ENCODE results near the gene ENPP4. TPM values are rescaled to one million over a fixed set of nuclear protein-coding genes. Genes with fewer than 3 reads are reported as not detected.

Gene ENPP4
- total RNA-seq, 1 experiment from 2014 or later = 5.4 TPM

- peaks cover 7% of the 10 kb centered on the region for H3K27me3 ChIP-seq (ENCODE audit: control insufficient read depth, insufficient read depth, low read length)
- H3K27ac ChIP-seq (ENCODE audit: low read length) = no peak overlapping the region
- H3K9me3 ChIP-seq (ENCODE audit: control insufficient read depth, insufficient read depth, low read depth, low read length) = no peaks in the 10 kb centered on the region
- ATAC-seq (no peak), DNase-seq (ENCODE audit: low read depth, low spot score) (no peak)
- in situ Hi-C loops (cut with HindIII; ENCODE audit: low pct_unique_long_range_greater_than_20kb, low sequenced_read_pairs) (no loop called here), intact Hi-C loops (cut with micrococcal nuclease; ENCODE audit: unreplicated experiment) (no loop called here)
- ChIA-PET POLR2A (no interaction called here), CTCF (no interaction called here)
- H3K4me1 ChIP-seq (ENCODE audit: control insufficient read depth, insufficient read depth, low read length) = no peaks in the 10 kb centered on the region
- no peak overlapping the region for H3K4me3 ChIP-seq (ENCODE audit: low read depth in 2 of 2, low read length in 2 of 2)
- H3K36me3 ChIP-seq (ENCODE audit: control insufficient read depth, insufficient read depth, low read length) = no peaks in the 10 kb centered on the region
- no TSS peak for BruUV-seq (replicated peaks)
- no peak for TF ChIP-seq REST (IDR thresholded peaks at IDR 0.05; ENCODE audit: insufficient read depth in 1 of 2, low read depth in 2 of 2, low read length in 1 of 2)
- no peak for TF ChIP-seq TCF7L2 (IDR thresholded peaks at IDR 0.05; ENCODE audit: low read depth, low read length)
- TF ChIP-seq CTCF (IDR thresholded peaks at IDR 0.05) = no peak
- no peak for TF ChIP-seq SIN3A (IDR thresholded peaks at IDR 0.05; ENCODE audit: borderline replicate concordance, insufficient read depth, low read depth, low read length)
- TF ChIP-seq POLR2AphosphoS5 (IDR thresholded peaks at IDR 0.05; ENCODE audit: low read depth, low read length) = no peak
Measured at GRCh38 chr6:46186583-46186982, 56.8 kb downstream of the ENPP4 start.

GRCh38 chr6:46189726-46190125 is 59.9 kb downstream of the ENPP4 start:
- POLR2A ChIA-PET = no interaction called here
- TF ChIP-seq CTCF (IDR thresholded peaks at IDR 0.05) = no peak
- no TSS peak for BruUV-seq (replicated peaks)
- intact Hi-C loops (cut with micrococcal nuclease; ENCODE audit: unreplicated experiment) (no loop called here), in situ Hi-C loops (cut with HindIII; ENCODE audit: low pct_unique_long_range_greater_than_20kb, low sequenced_read_pairs) (no loop called here)
- H3K4me3 ChIP-seq (ENCODE audit: low read depth in 2 of 2, low read length in 2 of 2) = no peak overlapping the region
- peaks cover 3% of the 10 kb centered on the region; the same call in 1 of the 2 replicates for H3K27me3 ChIP-seq (ENCODE audit: control insufficient read depth, insufficient read depth, low read length)
- H3K27ac ChIP-seq (ENCODE audit: low read length) = no peak overlapping the region
- DNase-seq (ENCODE audit: low read depth, low spot score) = no peak
- H3K36me3 ChIP-seq (ENCODE audit: control insufficient read depth, insufficient read depth, low read length) = no peaks in the 10 kb centered on the region
- no peaks in the 10 kb centered on the region for H3K9me3 ChIP-seq (ENCODE audit: control insufficient read depth, insufficient read depth, low read depth, low read length)
- ATAC-seq = no peak
- no peaks in the 10 kb centered on the region for H3K4me1 ChIP-seq (ENCODE audit: control insufficient read depth, insufficient read depth, low read length)
- CTCF ChIA-PET = no interaction called here

- H3K9me3 ChIP-seq (ENCODE audit: control insufficient read depth, insufficient read depth, low read depth, low read length) = no peaks in the 10 kb centered on the region
- DNase-seq (ENCODE audit: low read depth, low spot score) = no peak
- no peak overlapping the region for H3K4me3 ChIP-seq (ENCODE audit: low read depth in 2 of 2, low read length in 2 of 2)
- H3K27me3 ChIP-seq (ENCODE audit: control insufficient read depth, insufficient read depth, low read length) = peaks cover 3% of the 10 kb centered on the region
- no peaks in the 10 kb centered on the region for H3K4me1 ChIP-seq (ENCODE audit: control insufficient read depth, insufficient read depth, low read length)
- in situ Hi-C loops (cut with HindIII; ENCODE audit: low pct_unique_long_range_greater_than_20kb, low sequenced_read_pairs) (no loop called here), intact Hi-C loops (cut with micrococcal nuclease; ENCODE audit: unreplicated experiment) (no loop called here)
- TF ChIP-seq CTCF (IDR thresholded peaks at IDR 0.05) = no peak
- no peak for TF ChIP-seq TCF7L2 (IDR thresholded peaks at IDR 0.05; ENCODE audit: low read depth, low read length)
- H3K27ac ChIP-seq (ENCODE audit: low read length) = no peak overlapping the region
- POLR2A ChIA-PET = no interaction called here
- ATAC-seq = no peak
- CTCF ChIA-PET = no interaction called here
- BruUV-seq (replicated peaks) = no TSS peak
- H3K36me3 ChIP-seq (ENCODE audit: control insufficient read depth, insufficient read depth, low read length) = no peaks in the 10 kb centered on the region
Measured at GRCh38 chr6:46190889-46191288, 61.1 kb downstream of the ENPP4 start.

All from Panc1 (cell line).